IMR-90 (cell line): Measurements from ENCODE around the gene CDK10. TPM values are rescaled to one million over a fixed set of nuclear protein-coding genes. Genes with fewer than 3 reads are reported as not detected.

Experiments
- ATAC-seq: fragments of 200-7000 bp; cut with Tn5 transposase; 2 replicates; pipeline ENCODE4 v1.9.1; 2020; ENCODE audit warnings: low read depth, mild to moderate bottlenecking, moderate library complexity
- BruUV-seq: library from RNA; stranded (reverse); fragments of 400-500 nt; replicated peaks from 2 replicates; lab custom pipeline; 2021; lab: Mats Ljungman, UMichigan
- CTCF ChIA-PET: fragments of 300-600 bp; formaldehyde crosslinking; extraction: SDS; loops from one replicate; lab custom pipeline; 2021; ENCODE audit warnings: antibody characterized with exemption; lab: Yijun Ruan, JAX
- POLR2A ChIA-PET: fragments of 300-600 bp; sonication (Branson Sonifier 250); formaldehyde crosslinking; loops from one replicate; lab custom pipeline; 2022; ENCODE audit warnings: antibody characterized with exemption; ENCODE audit not compliant: unreplicated experiment; lab: Charles Lee
- DNase-seq: peaks from one replicate; pipeline ENCODE4 v3.0.0; 2013
- H2AFZ ChIP-seq: replicated peaks from 2 replicates; pipeline ENCODE3; 2013; ENCODE audit warnings: low read length, mild to moderate bottlenecking; ENCODE audit not compliant: poor library complexity
- H2AK5ac ChIP-seq: 2 replicates; pipeline ENCODE4 v1.6.1; 2013; ENCODE audit warnings: low read depth, low read length, inconsistent platforms
- H2AK9ac ChIP-seq: replicated peaks from 2 replicates; pipeline ENCODE3; 2013; ENCODE audit warnings: mild to moderate bottlenecking, low read depth, low read length, moderate library complexity; ENCODE audit not compliant: poor library complexity
- H2BK120ac ChIP-seq: 2 replicates; pipeline ENCODE4 v1.6.1; 2013; ENCODE audit warnings: low read depth, low read length, inconsistent platforms
- H2BK15ac ChIP-seq: 3 replicates; pipeline ENCODE4 v1.6.1; 2013; ENCODE audit warnings: low read depth, low read length, inconsistent platforms
- H2BK20ac ChIP-seq: 2 replicates; pipeline ENCODE4 v1.6.1; 2013; ENCODE audit warnings: low read depth, mild to moderate bottlenecking, inconsistent platforms, low read length, moderate library complexity
- H2BK5ac ChIP-seq: 2 replicates; pipeline ENCODE4 v1.6.1; 2013; ENCODE audit warnings: mild to moderate bottlenecking, low read depth, low read length, inconsistent platforms; ENCODE audit not compliant: poor library complexity, severe bottlenecking
- H3K14ac ChIP-seq: replicated peaks from 2 replicates; pipeline ENCODE4 v1.6.1; 2013; ENCODE audit warnings: low read depth, low read length, inconsistent platforms
- H3K18ac ChIP-seq: 2 replicates; pipeline ENCODE4 v1.6.1; 2013; ENCODE audit warnings: low read depth, low read length, control low read depth
- H3K23ac ChIP-seq: 2 replicates; pipeline ENCODE4 v1.6.1; 2013; ENCODE audit warnings: low read depth, low read length, inconsistent platforms
- H3K27ac ChIP-seq: 2 replicates; pipeline ENCODE4 v1.5.1; 2013; ENCODE audit warnings: mild to moderate bottlenecking, control low read depth, low read length; ENCODE audit not compliant: insufficient read depth
- H3K27me3 ChIP-seq: 2 replicates; pipeline ENCODE4 v1.6.1; 2013; ENCODE audit warnings: low read length; ENCODE audit not compliant: control insufficient read depth, insufficient read depth
- H3K36me3 ChIP-seq: 2 replicates; pipeline ENCODE4 v1.6.1; 2013; ENCODE audit warnings: low read length, mixed read lengths; ENCODE audit not compliant: control insufficient read depth, insufficient read depth
- H3K4ac ChIP-seq: 2 replicates; pipeline ENCODE4 v1.6.1; 2013; ENCODE audit warnings: low read depth, low read length, inconsistent platforms
- H3K4me1 ChIP-seq: 2 replicates; pipeline ENCODE4 v1.6.1; 2013; ENCODE audit warnings: low read length, mixed read lengths; ENCODE audit not compliant: control insufficient read depth, insufficient read depth
- H3K4me2 ChIP-seq: 2 replicates; pipeline ENCODE4 v1.6.1; 2013; ENCODE audit warnings: low read depth, mild to moderate bottlenecking, control low read depth, low read length, moderate library complexity
- H3K4me3 ChIP-seq: 2 replicates; pipeline ENCODE4 v1.5.1; 2013; ENCODE audit warnings: low read depth, mild to moderate bottlenecking, control low read depth, low read length, moderate library complexity; ENCODE audit not compliant: insufficient read depth
- H3K56ac ChIP-seq: 2 replicates; pipeline ENCODE4 v1.6.1; 2013; ENCODE audit warnings: low read length, inconsistent platforms; ENCODE audit not compliant: insufficient read depth; ENCODE audit errors: extremely low read depth
- H3K79me1 ChIP-seq, 2 experiments: 2 replicates each; pipeline ENCODE4 v1.6.1; 2013; ENCODE audit warnings: low read length in 2 of 2, inconsistent platforms in 1 of 2, low read depth in 1 of 2
- H3K9ac ChIP-seq: 2 replicates; pipeline ENCODE4 v1.6.1; 2013; ENCODE audit warnings: low read depth, low read length, control low read depth
- H3K9me1 ChIP-seq: 2 replicates; pipeline ENCODE4 v1.6.1; 2013; ENCODE audit warnings: low read length, inconsistent platforms; ENCODE audit not compliant: insufficient read depth
- H3K9me3 ChIP-seq: 2 replicates; pipeline ENCODE4 v1.6.1; 2013; ENCODE audit warnings: low read length; ENCODE audit not compliant: control insufficient read depth, insufficient read depth
- H4K20me1 ChIP-seq: 2 replicates; pipeline ENCODE4 v1.6.1; 2013; ENCODE audit warnings: low read length, inconsistent platforms; ENCODE audit not compliant: insufficient read depth
- H4K5ac ChIP-seq: 2 replicates; pipeline ENCODE4 v1.6.1; 2013; ENCODE audit warnings: mild to moderate bottlenecking, low read depth, low read length, control low read depth
- H4K8ac ChIP-seq, 2 experiments: 2 replicates each; pipeline ENCODE4 v1.6.1; 2013; ENCODE audit warnings: low read depth in 2 of 2, low read length in 2 of 2, control low read depth in 1 of 2, inconsistent platforms in 1 of 2
- H4K91ac ChIP-seq: 2 replicates; pipeline ENCODE4 v1.6.1; 2013; ENCODE audit warnings: low read depth, low read length, inconsistent platforms; ENCODE audit not compliant: insufficient read depth
- BHLHE40 ChIP-seq: fragments of 150-350 bp; IDR thresholded peaks from 2 replicates; pipeline ENCODE4 v1.6.1; 2016; ENCODE audit warnings: mild to moderate bottlenecking, low read depth, low read length
- CEBPB ChIP-seq: IDR thresholded peaks from 2 replicates; pipeline ENCODE4 v1.6.1; 2012; ENCODE audit warnings: low read depth, low read length, improper control_type of control experiment
- CHD1 ChIP-seq: IDR thresholded peaks from 2 replicates; pipeline ENCODE4 v1.6.1; 2012; ENCODE audit warnings: low read depth, low read length, improper control_type of control experiment
- CTCF ChIP-seq: conservative IDR thresholded peaks from 2 replicates; pipeline ENCODE4 v1.5.1; 2012; ENCODE audit warnings: mild to moderate bottlenecking, low read depth, low read length, improper control_type of control experiment
- ELK1 ChIP-seq: fragments of 150-350 bp; IDR thresholded peaks from 2 replicates; pipeline ENCODE4 v1.6.1; 2016; ENCODE audit warnings: low read depth, mild to moderate bottlenecking, low read length, moderate library complexity, borderline replicate concordance
- FOS ChIP-seq: fragments of 150-350 bp; IDR thresholded peaks from 2 replicates; pipeline ENCODE4 v1.6.1; 2016; ENCODE audit warnings: low read depth, low read length
- MAFK ChIP-seq: IDR thresholded peaks from 2 replicates; pipeline ENCODE4 v1.6.1; 2012; ENCODE audit warnings: low read depth, low read length, improper control_type of control experiment
- MAZ ChIP-seq: IDR thresholded peaks from 2 replicates; pipeline ENCODE4 v1.6.1; 2012; ENCODE audit warnings: low read depth, mild to moderate bottlenecking, low read length, improper control_type of control experiment, moderate library complexity, borderline replicate concordance
- MXI1 ChIP-seq: IDR thresholded peaks from 2 replicates; pipeline ENCODE4 v1.6.1; 2012; ENCODE audit warnings: low read depth, mild to moderate bottlenecking, low read length, moderate library complexity, borderline replicate concordance
- NFE2L2 ChIP-seq: fragments of 150-350 bp; IDR thresholded peaks from 2 replicates; pipeline ENCODE4 v1.6.1; 2016; ENCODE audit warnings: low read depth, mild to moderate bottlenecking, low read length
- POLR2A ChIP-seq: IDR thresholded peaks from 2 replicates; pipeline ENCODE4 v1.6.1; 2012; ENCODE audit warnings: mild to moderate bottlenecking, low read depth, low read length
- RAD21 ChIP-seq: IDR thresholded peaks from 2 replicates; pipeline ENCODE4 v1.6.1; 2012; ENCODE audit warnings: low read length, improper control_type of control experiment
- RCOR1 ChIP-seq: IDR thresholded peaks from 2 replicates; pipeline ENCODE4 v1.6.1; 2012; ENCODE audit warnings: mild to moderate bottlenecking, low read length, improper control_type of control experiment; ENCODE audit not compliant: insufficient replicate concordance
- RFX5 ChIP-seq: IDR thresholded peaks from 2 replicates; pipeline ENCODE4 v1.8.0; 2012; ENCODE audit warnings: low read depth, mild to moderate bottlenecking, low read length, moderate library complexity
- SMC3 ChIP-seq: fragments of 150-350 bp; IDR thresholded peaks from 2 replicates; pipeline ENCODE4 v1.6.1; 2016; ENCODE audit warnings: low read depth, mild to moderate bottlenecking, antibody characterized with exemption, low read length, moderate library complexity
- USF2 ChIP-seq: fragments of 150-350 bp; IDR thresholded peaks from 2 replicates; pipeline ENCODE4 v1.6.1; 2017; ENCODE audit warnings: mild to moderate bottlenecking, antibody characterized with exemption, low read length, low read depth
- WGBS, 2 experiments: methylation state at CpG; one replicate each; pipeline versions ENCODE4 v1.1.5 to v1.1.7; 2013; ENCODE audit warnings: missing lambda C conversion rate in 2 of 2; ENCODE audit not compliant: insufficient read length in 1 of 2; ENCODE audit errors: extremely low coverage in 2 of 2; 5-methylcytosine and 5-hydroxymethylcytosine counted together
- dilution Hi-C: fragments of 300-500 bp; cut with HindIII; formaldehyde crosslinking; loops from one replicate; pipeline ENCODE4 v1.14.3; 2018; ENCODE audit warnings: low sequenced_read_pairs; ENCODE audit not compliant: unreplicated experiment
- in situ Hi-C: fragments of 300-500 bp; cut with MboI; formaldehyde crosslinking; loops from 3 replicates; pipeline ENCODE4 v1.14.3; 2019; ENCODE audit warnings: low sequenced_read_pairs, inconsistent platforms, mixed read lengths
- intact Hi-C: fragments of 100-400 bp; cut with micrococcal nuclease; formaldehyde crosslinking; loops from 2 replicates; pipeline ENCODE4 v1.10.0; 2022
- polyA plus RNA-seq, 3 experiments: library from polyadenylated mRNA; depleted of rRNA; stranded (reverse); fragments of >200 nt; gene quantifications; 2 replicates each; pipeline ENCODE4 v1.2.3, GENCODE V29; 2012; ENCODE audit warnings: low replicate concordance in 1 of 3
- total RNA-seq: library from RNA; depleted of rRNA; stranded (reverse); fragments of >200 nt; gene quantifications from 2 replicates; pipeline ENCODE4 v1.2.3, GENCODE V29; 2012

CDK10 gene
- total and polyA plus RNA-seq, 2 of the 4 experiments (the other 2 are of a cell fraction): 19.5 to 61.8 TPM

GRCh38 chr16:89741342-89742014, 55.0 kb downstream of the CDK10 start:
- Histone ChIP-seq H3K18ac (no peak overlapping the region), H3K14ac (no peak overlapping the region), H3K79me1 (peaks cover 0 to 5% of the 10 kb centered on the region in 2 experiments; a peak in 2 of 4 replicates), H4K91ac (no peak overlapping the region), H3K4ac (no peak overlapping the region), H2AFZ (no peak overlapping the region), H3K36me3 (peaks cover 52% of the 10 kb centered on the region), H2BK20ac (no peak overlapping the region), H3K27me3 (no peaks in the 10 kb centered on the region), H4K20me1 (0 out of 2 replicates have a peak, but pooled peaks cover 4% of the 10 kb centered on the region), H3K4me1 (no peaks in the 10 kb centered on the region), H3K9ac (no peak overlapping the region), H3K27ac (no peak overlapping the region), H4K5ac (no peak overlapping the region), H3K4me3 (no peak overlapping the region), H2BK15ac (no peak overlapping the region), H3K4me2 (no peak overlapping the region), H2AK5ac (no peak overlapping the region), H3K9me3 (no peaks in the 10 kb centered on the region), H3K56ac (no peak overlapping the region), H2AK9ac (no peak overlapping the region), H2BK5ac (no peak overlapping the region), H2BK120ac (no peak overlapping the region), H3K9me1 (no peaks in the 10 kb centered on the region), H4K8ac (no peak overlapping the region), H3K23ac (no peak overlapping the region)
- ATAC-seq (no peak), DNase-seq (no peak)
- POLR2A ChIA-PET: no interaction called here
- TF ChIP-seq MAFK (no peak), FOS (no peak), RCOR1 (no peak), ELK1 (no peak), POLR2A (no peak), RFX5 (no peak), NFE2L2 (no peak), CHD1 (no peak), MAZ (no peak), SMC3 (no peak), CTCF (no peak), CEBPB (no peak), USF2 (no peak), BHLHE40 (no peak), RAD21 (no peak), MXI1 (no peak)
- intact Hi-C loops (no loop called here), in situ Hi-C loops (no loop called here), dilution Hi-C loops (no loop called here)
- WGBS, 2 experiments: 84% methylated on average over 5 of the region's 11 CpGs; no CpG with 5 or more reads in 1 of the 2 experiments
- CTCF ChIA-PET: no interaction called here
- BruUV-seq: no TSS peak
